ENCODE results near the gene TPM1. TPM values are rescaled to one million over a fixed set of nuclear protein-coding genes. Genes with fewer than 3 reads are reported as not detected.
A peak's percentile ranks its signal among the peaks of the same experiment; 100 is the strongest.

The TPM1 gene
- total RNA-seq, 1 experiment from 2014 or later = 1,245 TPM

GRCh38 chr15:63022663-63023062 lies 19.9 kb upstream of the TPM1 start:
- DNase-seq (ENCODE audit: low read depth in 1 of 2, low spot score in 2 of 2) = no peak
- Histone ChIP-seq H3K4me1 (replicated peaks) (peaks cover 43% of the 10 kb centered on the region), H3K36me3 (no peaks in the 10 kb centered on the region), H3K27me3 (replicated peaks) (no peaks in the 10 kb centered on the region), H3K27ac (peak overlapping the region; percentile 84), H3K9me3 (replicated peaks) (no peaks in the 10 kb centered on the region), H3K4me3 (no peak overlapping the region)

GRCh38 chr15:63023351-63023945 lies 19.1 kb upstream of the TPM1 start:
- H3K27me3 ChIP-seq (replicated peaks) = no peaks in the 10 kb centered on the region
- H3K36me3 ChIP-seq = no peaks in the 10 kb centered on the region
- peaks cover 41% of the 10 kb centered on the region for H3K4me1 ChIP-seq (replicated peaks)
- H3K27ac ChIP-seq = peak overlapping the region; percentile 84
- no peak overlapping the region for H3K4me3 ChIP-seq
- peak; percentile 81 to 92 for DNase-seq (ENCODE audit: low read depth in 1 of 2, low spot score in 2 of 2)
- no peaks in the 10 kb centered on the region for H3K9me3 ChIP-seq (replicated peaks)

GRCh38 chr15:63025460-63025859 lies 17.1 kb upstream of the TPM1 start:
- no peak for DNase-seq (ENCODE audit: low read depth in 1 of 2, low spot score in 2 of 2)

GRCh38 chr15:63027646-63028045 lies 14.9 kb upstream of the TPM1 start:
- Histone ChIP-seq H3K36me3 (no peaks in the 10 kb centered on the region), H3K4me3 (no peak overlapping the region), H3K4me1 (replicated peaks) (peaks cover 17% of the 10 kb centered on the region), H3K9me3 (replicated peaks) (no peaks in the 10 kb centered on the region), H3K27ac (no peak overlapping the region), H3K27me3 (replicated peaks) (no peaks in the 10 kb centered on the region)
- DNase-seq (ENCODE audit: low read depth in 1 of 2, low spot score in 2 of 2) = no peak

More at GRCh38 chr15:63025460-63025859, 17.1 kb upstream of the TPM1 start:
- Histone ChIP-seq H3K27ac (no peak overlapping the region), H3K36me3 (no peaks in the 10 kb centered on the region), H3K4me1 (replicated peaks) (peaks cover 26% of the 10 kb centered on the region), H3K4me3 (no peak overlapping the region), H3K9me3 (replicated peaks) (no peaks in the 10 kb centered on the region), H3K27me3 (replicated peaks) (no peaks in the 10 kb centered on the region)

GRCh38 chr15:63028442-63029110 lies 14.0 kb upstream of the TPM1 start:
- no peak for DNase-seq (ENCODE audit: low read depth in 1 of 2, low spot score in 2 of 2)
- no peak overlapping the region for H3K27ac ChIP-seq
- H3K36me3 ChIP-seq = no peaks in the 10 kb centered on the region
- no peaks in the 10 kb centered on the region for H3K27me3 ChIP-seq (replicated peaks)
- no peaks in the 10 kb centered on the region for H3K9me3 ChIP-seq (replicated peaks)
- H3K4me3 ChIP-seq = no peak overlapping the region
- H3K4me1 ChIP-seq (replicated peaks) = peaks cover 10% of the 10 kb centered on the region

GRCh38 chr15:63029676-63030075 lies 12.9 kb upstream of the TPM1 start:
- no peaks in the 10 kb centered on the region for H3K9me3 ChIP-seq (replicated peaks)
- no peaks in the 10 kb centered on the region; the same call in 1 of the 2 replicates for H3K4me1 ChIP-seq (replicated peaks)
- DNase-seq (ENCODE audit: low read depth in 1 of 2, low spot score in 2 of 2) = no peak
- H3K27me3 ChIP-seq (replicated peaks) = no peaks in the 10 kb centered on the region
- H3K4me3 ChIP-seq = no peak overlapping the region
- no peak overlapping the region for H3K27ac ChIP-seq
- no peaks in the 10 kb centered on the region for H3K36me3 ChIP-seq

GRCh38 chr15:63030101-63030551 lies 12.4 kb upstream of the TPM1 start:
- Histone ChIP-seq H3K27me3 (replicated peaks) (no peaks in the 10 kb centered on the region), H3K9me3 (replicated peaks) (no peaks in the 10 kb centered on the region), H3K4me1 (replicated peaks) (no peaks in the 10 kb centered on the region), H3K4me3 (no peak overlapping the region), H3K36me3 (no peaks in the 10 kb centered on the region), H3K27ac (no peak overlapping the region)
- no peak for DNase-seq (ENCODE audit: low read depth in 1 of 2, low spot score in 2 of 2)

GRCh38 chr15:63034578-63034977 lies 8.0 kb upstream of the TPM1 start:
- DNase-seq (ENCODE audit: low read depth in 1 of 2, low spot score in 2 of 2) = no peak
- no peaks in the 10 kb centered on the region for H3K36me3 ChIP-seq
- no peak overlapping the region for H3K27ac ChIP-seq
- H3K9me3 ChIP-seq (replicated peaks) = no peaks in the 10 kb centered on the region
- no peaks in the 10 kb centered on the region for H3K27me3 ChIP-seq (replicated peaks)
- peaks cover 14% of the 10 kb centered on the region for H3K4me1 ChIP-seq (replicated peaks)
- H3K4me3 ChIP-seq = no peak overlapping the region

GRCh38 chr15:63035253-63035652 lies 7.3 kb upstream of the TPM1 start:
- DNase-seq (ENCODE audit: low read depth in 1 of 2, low spot score in 2 of 2) = no peak
- H3K4me1 ChIP-seq (replicated peaks) = peaks cover 14% of the 10 kb centered on the region
- no peaks in the 10 kb centered on the region for H3K36me3 ChIP-seq
- no peaks in the 10 kb centered on the region for H3K27me3 ChIP-seq (replicated peaks)
- H3K27ac ChIP-seq = no peak overlapping the region
- H3K4me3 ChIP-seq = no peak overlapping the region
- H3K9me3 ChIP-seq (replicated peaks) = no peaks in the 10 kb centered on the region

- peaks cover 14% of the 10 kb centered on the region for H3K4me1 ChIP-seq (replicated peaks)
- H3K27ac ChIP-seq = no peak overlapping the region
- no peaks in the 10 kb centered on the region for H3K36me3 ChIP-seq
- DNase-seq (ENCODE audit: low read depth in 1 of 2, low spot score in 2 of 2) = no peak
- H3K9me3 ChIP-seq (replicated peaks) = no peaks in the 10 kb centered on the region
- no peaks in the 10 kb centered on the region for H3K27me3 ChIP-seq (replicated peaks)
- no peak overlapping the region for H3K4me3 ChIP-seq
Observed at GRCh38 chr15:63035977-63036376, 6.6 kb upstream of the TPM1 start.

- no peak overlapping the region for H3K4me3 ChIP-seq
Observed at GRCh38 chr15:63037976-63038720, 4.4 kb upstream of the TPM1 start.

GRCh38 chr15:63038926-63039673 lies 3.4 kb upstream of the TPM1 start:
- no peaks in the 10 kb centered on the region for H3K9me3 ChIP-seq (replicated peaks)
- DNase-seq (ENCODE audit: low read depth in 1 of 2, low spot score in 2 of 2) = peak in 1 of 2 experiments; percentile 32
- peak overlapping the region; percentile 30 for H3K27ac ChIP-seq

More at GRCh38 chr15:63037976-63038720, 4.4 kb upstream of the TPM1 start:
- H3K9me3 ChIP-seq (replicated peaks) = no peaks in the 10 kb centered on the region
- peaks cover 24% of the 10 kb centered on the region for H3K4me1 ChIP-seq (replicated peaks)
- DNase-seq (ENCODE audit: low read depth in 1 of 2, low spot score in 2 of 2) = peak in 1 of 2 experiments; percentile 43
- peak overlapping the region; percentile 30 for H3K27ac ChIP-seq
- peaks cover 6% of the 10 kb centered on the region for H3K36me3 ChIP-seq
- H3K27me3 ChIP-seq (replicated peaks) = no peaks in the 10 kb centered on the region

GRCh38 chr15:63039811-63040210 lies 2.7 kb upstream of the TPM1 start:
- DNase-seq (ENCODE audit: low read depth in 1 of 2, low spot score in 2 of 2) = no peak
- no peak overlapping the region for H3K4me3 ChIP-seq
- H3K27me3 ChIP-seq (replicated peaks) = no peaks in the 10 kb centered on the region
- no peak overlapping the region for H3K27ac ChIP-seq
- H3K9me3 ChIP-seq (replicated peaks) = no peaks in the 10 kb centered on the region
- peaks cover 22% of the 10 kb centered on the region for H3K36me3 ChIP-seq
- H3K4me1 ChIP-seq (replicated peaks) = peaks cover 24% of the 10 kb centered on the region

More at GRCh38 chr15:63038926-63039673, 3.4 kb upstream of the TPM1 start:
- peaks cover 15% of the 10 kb centered on the region for H3K36me3 ChIP-seq
- H3K4me1 ChIP-seq (replicated peaks) = peaks cover 24% of the 10 kb centered on the region
- no peaks in the 10 kb centered on the region for H3K27me3 ChIP-seq (replicated peaks)
- no peak overlapping the region for H3K4me3 ChIP-seq
